Stimulated activated CD4-positive, alpha-beta T cell treated with anti-CD3 and anti-CD28 coated beads, TNF-alpha, amount 100 ng/mL, for 1 hour (primary cell): Measurements from ENCODE around the gene ASCL2.
"Not testable (repeated sequence)": the region's sequence is repeated elsewhere in the genome, so short reads cannot be mapped to it uniquely, and the experiment has no call there.

Source experiments
- DNase-seq, 3 donors: peaks; one replicate each; pipeline ENCODE4 v3.0.0-alpha.2; 2020; ENCODE audit warnings: low read depth in 3 of 3, low spot score in 1 of 3

ASCL2 gene

DNA sequence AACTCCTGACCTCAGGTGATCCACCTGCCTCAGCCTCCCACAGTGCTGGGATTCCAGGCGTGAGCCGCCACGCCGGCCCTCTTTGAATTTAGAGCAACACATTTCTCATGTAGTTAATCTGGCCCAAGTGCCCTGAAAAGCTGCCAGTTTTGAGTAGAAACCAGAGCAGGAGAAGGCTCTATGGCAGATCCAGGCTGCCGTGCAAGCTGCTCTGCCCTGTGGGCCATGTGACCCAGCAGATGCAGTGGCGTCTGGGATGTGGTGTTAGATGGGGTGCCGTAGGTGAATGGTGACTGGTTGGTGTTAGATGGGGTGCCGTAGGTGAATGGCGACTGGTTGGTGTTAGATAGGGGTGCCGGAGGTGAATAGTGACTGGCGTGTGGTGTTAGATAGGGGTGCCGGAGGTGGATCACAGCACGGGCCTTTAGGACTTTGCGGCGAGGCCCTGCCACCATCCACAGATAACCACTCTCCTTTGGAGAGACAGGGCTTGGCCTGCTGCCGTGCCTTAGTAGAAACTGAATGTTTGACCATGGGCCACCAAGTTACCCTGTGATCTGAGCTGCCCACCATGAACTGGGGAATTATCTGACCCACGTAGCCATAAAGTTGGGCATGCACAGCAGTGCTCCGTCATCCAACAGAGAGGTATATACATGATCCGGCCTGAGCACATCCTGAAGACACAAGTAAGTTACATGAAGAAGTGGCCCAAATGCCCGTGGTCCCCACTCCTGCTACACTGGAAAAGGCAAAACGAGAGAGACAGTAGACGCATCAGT is 32.7 kb downstream of the ASCL2 start:
- DNase-seq = no peak

DNA sequence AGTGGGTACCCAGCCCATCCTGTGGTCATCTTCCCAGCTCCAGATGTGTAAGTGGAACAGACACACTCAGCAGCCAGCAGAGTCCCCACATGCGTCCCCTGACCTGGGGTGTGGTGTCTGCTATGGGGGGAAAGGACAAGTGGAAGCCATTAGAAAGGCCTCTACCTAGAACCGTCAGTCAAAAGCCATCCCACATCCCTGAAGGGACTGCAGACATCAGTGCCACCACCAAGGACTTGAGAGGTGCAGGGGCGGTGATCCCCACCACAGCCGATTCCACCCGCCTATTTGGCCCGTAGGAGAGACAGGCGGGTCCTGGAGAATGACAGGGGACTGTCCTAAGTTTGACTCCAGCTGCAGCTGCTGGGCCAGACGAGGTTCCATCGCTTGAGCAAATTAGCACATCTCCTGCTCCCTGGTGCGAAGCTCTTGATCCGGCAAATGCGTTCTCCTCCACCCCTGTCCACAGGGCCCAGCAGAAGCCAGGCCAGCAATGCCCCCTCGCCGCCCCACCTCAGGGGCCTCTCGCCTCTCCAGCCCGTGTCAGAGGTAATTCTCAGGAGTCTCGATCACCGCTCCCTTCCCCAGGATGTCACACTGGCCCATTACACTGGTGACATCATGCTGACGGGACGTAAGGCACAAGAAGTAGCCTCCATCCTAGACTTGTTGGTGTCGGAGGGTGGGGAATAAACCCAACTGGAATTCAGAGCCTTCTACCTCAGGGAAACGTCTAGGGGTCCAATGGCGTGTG is 33.8 kb downstream of the ASCL2 start:
- not testable (repeated sequence) for DNase-seq

DNA sequence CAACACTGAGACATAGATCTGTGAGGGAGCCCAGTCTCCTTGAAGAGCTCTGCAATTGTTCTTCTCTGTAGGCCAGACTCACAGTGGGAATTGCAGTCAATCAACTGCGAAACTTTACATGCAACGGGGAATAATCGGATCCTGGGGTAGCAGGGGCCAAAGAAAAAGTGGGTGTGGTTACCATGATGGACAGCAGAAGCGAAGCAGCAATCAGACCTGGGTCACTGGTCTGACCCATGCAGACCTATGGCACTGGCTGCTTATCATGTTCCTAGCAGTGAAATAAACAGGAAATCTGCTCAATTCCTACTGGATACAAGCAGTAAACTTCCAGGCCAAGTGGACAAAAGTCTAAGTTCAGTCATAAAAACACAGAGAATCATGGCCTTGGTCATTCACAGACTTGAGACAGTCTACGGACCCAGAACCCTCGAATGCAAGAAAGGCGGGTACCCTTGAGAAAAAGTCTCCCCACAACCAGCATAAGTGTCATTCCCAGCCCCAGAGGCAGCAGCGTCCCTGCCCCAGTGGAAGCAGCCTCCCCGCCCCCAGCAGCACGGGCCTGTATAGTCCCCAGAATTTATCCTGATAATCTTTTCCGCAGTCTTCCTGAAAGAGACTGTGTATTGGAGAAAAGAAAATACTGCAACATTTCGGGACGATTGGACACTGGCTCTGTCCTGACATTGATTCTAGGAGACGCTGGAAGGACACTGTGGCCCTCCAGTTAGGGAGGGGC is 34.6 kb downstream of the ASCL2 start:
- DNase-seq = no peak

DNA sequence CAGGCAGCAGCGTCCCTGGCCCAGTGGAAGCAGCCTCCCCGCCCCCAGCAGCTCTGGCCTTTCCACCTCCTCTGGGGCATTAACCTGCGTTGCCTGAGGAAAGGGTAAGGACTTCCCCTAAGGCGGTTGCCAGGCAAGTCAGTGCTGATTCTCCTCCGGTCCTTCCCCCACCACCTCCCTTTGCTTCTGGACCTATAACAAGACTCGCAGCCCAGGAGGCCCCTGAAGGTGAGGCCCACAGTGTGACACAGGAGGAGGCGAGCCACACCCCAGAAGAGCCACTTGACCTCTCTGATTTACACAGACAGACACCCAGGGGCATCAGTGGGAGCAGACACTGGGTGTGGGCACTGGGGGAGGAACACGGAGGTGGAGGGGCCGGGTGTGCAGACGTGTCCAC is 35.4 kb downstream of the ASCL2 start:
- no peak for DNase-seq

DNA sequence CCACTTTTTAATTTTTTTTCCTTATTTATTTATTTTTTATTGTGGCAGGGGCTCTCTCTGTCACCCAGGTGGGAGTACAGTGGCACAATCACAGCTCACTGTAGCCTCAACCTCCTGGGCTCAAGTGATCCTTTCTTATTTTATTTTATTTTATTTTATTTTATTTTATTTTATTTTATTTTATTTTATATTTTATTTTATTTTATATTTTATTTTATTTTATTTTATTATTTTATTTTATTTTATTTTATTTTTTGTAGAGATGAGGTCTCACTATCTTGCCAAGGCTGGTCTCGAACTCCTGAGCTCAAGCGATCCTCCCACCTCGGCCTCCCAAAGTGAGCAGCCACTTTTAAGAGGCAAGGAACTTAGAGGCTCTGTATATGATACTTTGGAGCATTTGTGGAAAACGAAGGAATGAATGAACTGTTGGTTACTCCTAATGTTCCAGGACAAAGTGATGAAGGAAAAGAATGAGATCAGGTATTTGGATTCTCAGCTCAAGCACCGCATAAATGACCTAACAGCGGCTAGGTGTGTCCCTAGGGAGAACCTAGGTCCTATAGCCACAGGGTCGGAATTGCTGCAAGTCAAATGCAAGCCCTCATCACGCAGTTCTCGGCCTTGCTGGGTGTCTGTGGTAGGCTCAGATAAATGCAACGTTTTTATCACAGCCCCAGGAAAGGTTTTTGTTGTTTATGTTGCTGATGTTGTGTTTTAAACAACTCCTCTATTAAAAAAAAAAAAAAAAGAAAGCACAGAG is 36.5 kb downstream of the ASCL2 start:
- DNase-seq = no peak

DNA sequence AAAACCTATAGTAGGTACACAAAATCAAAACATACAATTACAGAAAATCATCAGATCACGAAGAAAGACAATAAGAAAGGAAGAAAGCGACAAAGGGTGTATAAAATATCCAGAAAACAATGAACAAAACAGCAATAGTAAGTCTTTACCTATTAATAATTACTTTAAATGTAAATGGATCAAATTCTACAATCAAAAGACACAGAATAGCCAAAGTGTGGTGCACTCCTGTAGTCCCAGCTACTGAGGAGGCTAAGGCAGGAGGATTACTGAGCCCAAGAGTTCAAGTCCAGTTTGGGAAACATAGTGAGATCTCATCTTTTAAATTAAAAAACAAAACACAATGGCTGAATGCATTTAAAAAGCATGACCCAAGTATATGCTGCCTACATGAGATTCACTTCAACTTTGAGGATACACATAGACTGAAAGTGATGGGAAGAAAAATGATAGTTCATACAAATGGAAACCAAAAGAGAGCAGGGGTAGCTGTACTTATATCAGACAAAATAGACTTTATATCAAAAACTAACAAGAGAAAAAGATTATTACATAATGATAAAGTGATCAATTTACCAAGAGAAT is 40.6 kb downstream of the ASCL2 start:
- no peak for DNase-seq

DNA sequence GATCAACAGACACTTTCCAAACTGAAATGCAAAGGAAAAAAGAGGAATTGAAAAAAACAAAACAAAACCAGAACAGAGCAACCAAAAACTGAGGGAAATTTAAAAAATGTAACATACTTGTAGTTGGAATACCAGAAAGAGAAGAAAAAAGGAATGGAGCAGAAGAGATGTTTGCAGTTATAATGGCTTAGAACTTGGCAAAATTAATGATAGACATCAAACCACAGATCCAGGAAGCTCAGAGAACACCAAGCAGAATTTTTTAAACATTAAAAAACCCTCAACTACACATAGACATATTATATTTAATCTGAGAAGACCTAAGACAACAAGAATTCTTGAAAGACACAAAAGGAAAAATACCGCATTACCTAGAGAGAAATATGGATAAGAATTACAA is 46.1 kb downstream of the ASCL2 start:
- DNase-seq = no peak

DNA sequence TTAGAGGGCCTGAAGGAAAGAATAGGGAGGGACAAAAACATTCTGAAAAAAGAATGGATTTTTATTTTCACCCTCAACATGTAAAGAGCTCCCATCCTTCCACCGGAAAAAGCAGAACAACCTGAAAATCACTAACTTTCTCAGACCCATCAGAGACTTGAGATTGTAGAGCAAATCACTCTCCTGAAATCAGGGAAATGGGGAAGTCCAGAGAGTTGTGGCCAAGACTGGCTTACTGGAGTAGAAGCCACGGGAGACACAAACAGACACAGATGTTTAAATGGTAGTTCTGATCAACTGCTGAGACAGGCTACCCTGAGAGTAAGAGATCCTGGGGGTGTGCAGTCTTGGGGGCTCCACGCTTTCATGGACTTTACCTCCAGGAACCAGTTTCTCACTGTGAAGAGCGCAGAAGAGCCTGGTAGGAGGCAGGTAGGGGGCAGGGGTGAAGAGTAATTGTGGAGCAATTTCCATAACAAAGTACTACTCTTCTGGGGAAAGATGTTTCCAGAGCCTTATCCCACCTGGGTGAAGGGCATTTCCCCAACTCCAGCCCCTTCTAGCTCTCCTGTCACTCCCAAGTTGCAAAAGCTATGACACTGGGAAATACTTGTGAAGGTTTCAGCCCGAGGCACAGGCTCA is 47.1 kb downstream of the ASCL2 start:
- DNase-seq = no peak

DNA sequence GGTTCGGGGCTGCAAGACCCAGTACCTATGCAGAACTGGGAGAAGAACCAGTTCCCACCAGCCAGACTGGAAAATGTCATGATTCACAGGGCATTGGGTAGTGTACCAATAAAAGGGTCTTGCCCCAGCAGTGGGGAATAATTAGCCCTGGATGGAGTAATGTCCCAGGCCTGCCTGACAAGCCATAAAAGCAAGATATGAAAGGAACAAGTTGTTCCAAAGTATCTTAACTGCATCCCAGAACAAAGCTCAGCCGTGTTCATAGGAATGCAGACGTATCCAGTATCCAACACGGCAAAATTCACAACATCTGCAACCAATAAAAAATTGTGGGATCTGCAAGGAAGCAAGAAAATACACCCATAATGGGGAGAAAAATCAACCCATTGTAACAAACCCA is 47.9 kb downstream of the ASCL2 start:
- no peak for DNase-seq

DNA sequence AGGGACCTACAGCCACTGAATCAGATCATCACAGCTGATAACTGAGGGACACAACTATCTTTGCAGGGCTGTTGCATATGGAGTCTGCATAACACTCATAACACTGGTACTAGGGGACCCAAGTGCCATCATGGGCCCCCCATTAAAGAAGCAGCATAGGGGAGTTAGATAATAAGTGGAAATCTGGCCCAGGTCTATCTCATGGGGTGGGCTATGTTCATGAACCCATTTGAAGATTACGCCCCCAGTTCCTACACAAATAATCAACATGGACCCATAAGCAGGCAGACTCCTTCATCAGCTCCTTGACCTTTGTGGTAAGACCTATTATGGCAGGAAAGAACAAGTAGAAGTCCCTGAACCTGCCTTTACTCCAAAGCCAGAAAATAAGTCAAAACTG is 48.8 kb downstream of the ASCL2 start:
- DNase-seq = no peak

DNA sequence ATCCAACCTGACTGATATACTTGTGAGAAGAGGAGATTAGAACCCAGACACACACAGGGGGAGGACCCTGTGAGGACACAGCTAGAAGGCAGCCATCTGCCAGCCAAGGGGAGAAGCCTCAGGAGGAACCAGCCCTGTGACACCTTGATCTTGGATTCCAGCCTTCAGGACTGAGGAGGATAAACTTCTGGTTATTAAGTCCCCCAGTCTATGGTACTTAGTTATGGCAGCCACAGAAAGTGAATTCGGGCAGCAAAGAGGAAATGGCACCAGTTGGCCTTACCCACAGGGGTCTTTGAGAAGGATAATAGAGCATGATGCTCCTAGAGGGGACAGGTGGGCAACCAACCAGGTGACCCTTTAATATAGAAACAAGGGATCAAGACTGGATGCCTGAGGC is 49.4 kb downstream of the ASCL2 start:
- DNase-seq = no peak

DNA sequence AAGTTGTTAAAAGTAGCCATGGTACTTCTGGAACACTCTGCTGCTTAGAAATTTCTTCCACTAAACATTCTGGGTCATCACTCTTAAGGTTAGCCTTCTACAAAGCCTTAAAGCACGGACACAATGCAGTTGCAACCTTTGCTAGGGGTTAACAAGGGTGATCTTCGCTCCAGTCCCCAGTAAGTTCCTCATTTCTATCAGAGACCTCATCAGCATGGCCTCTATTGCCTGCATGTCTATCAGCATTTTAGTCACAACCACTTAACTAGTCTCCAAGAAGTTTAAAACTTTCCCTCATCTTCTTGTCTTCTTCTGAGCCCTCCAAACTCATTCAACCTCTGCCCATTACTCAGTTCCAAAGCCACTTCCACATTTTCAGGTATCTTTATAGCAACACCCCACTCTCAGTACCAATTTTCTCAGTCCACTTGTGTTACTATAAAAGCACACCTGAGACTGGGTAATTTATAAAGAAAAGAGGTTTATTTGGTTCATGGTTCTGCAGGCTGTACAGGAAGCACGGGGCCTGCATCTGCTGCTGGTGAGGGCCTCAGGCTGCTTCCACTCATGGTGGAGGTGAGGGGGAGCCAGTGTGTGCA is 50.1 kb downstream of the ASCL2 start:
- no peak for DNase-seq

DNA sequence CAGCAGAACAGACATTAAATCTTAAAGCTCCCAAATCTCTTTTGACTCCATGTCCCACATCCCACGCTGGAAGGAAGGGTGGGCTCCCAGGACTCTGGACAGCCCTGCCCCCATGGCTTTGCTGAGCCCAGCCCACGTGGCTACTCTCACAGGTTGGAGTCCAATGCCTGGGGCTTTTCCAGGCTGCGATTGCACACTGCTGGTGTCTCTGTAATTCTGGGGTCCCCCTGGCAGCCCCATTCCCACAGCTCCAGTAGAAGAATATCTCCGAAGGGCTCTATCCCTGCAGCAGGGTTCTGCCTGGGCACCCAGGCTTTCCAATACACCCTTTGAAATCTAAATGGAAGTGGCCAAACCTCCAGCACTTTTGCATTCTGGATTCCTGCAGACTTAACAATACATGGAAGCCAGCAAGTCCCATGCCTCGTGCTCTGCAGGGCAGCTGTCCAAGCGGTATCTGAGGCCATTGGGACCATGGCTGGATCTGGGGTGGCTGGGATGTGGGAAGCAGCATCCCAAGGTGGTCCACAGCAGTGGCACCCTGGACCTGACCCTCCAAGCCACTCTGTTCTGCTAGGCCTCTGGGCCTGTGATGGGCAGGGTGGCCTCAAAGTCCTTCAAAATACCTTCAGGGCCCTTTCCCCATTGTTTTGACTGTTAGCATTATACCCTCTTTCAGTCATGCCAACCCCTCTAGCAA is 50.9 kb downstream of the ASCL2 start:
- no peak for DNase-seq
